ENCODE measurements around the gene STOX2. TPM values are rescaled to one million over a fixed set of nuclear protein-coding genes. Genes with fewer than 3 reads are reported as not detected.

STOX2 gene
- total and polyA plus RNA-seq, 2 of the 8 experiments (the other 6 are each of a cell fraction or from before 2014, with no cell fraction given) = 5.5 to 20.0 TPM

DNA sequence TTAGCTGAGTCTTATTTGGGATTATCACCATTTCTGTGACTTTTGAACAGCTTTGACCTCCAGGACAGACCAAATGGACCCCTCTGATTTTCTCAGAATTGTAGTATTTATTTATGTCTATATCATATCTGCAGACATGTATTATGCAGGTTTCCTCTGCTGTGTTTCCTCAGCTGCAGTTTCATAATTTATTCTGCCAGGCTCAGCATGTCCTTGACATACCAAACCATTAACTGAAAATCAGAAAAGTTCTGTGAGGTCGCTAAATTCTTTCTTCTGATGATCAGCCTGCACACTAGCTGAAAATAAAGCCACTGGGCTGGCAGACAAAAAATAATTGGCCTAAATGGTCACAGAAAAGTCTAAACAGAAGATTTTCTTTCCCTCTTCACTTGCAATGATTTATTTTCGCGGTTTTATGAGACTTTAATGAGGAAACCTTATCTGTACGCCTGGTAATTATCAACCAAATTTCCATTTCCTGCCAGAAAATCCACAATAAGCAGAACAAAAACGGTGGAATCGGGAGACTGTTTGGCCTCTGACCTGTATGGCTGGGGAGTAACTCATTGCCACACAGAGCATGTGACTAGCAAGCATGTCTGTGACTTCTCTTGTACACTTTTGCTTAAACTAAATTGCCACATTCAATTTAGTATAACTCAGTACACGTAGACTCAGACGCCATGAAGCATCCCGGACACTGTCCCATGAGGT, 161.6 kb downstream of the STOX2 start:
- no peaks in the 10 kb centered on the region for H4K20me1 ChIP-seq (replicated peaks in 1 of 2; ENCODE audit: control insufficient read depth in 1 of 2, insufficient read depth in 2 of 2, low read length in 2 of 2)
- no peaks in the 10 kb centered on the region for H3K36me3 ChIP-seq (ENCODE audit: control insufficient read depth in 2 of 4, insufficient read depth in 4 of 4, low read length in 3 of 4)
- no peak overlapping the region for H3K18ac ChIP-seq (ENCODE audit: extremely low read depth, low read length)
- H3K56ac ChIP-seq (replicated peaks; ENCODE audit: insufficient read length, low read depth, low read length) = no peak overlapping the region
- no peak for TF ChIP-seq RFX5 (IDR thresholded peaks at IDR 0.05; ENCODE audit: borderline replicate concordance, low read depth, low read length)
- TF ChIP-seq HDAC2 (IDR thresholded peaks at IDR 0.05; ENCODE audit: borderline replicate concordance in 1 of 2, low read depth in 2 of 2, low read length in 2 of 2) = no peak
- TF ChIP-seq, protein P1, sequence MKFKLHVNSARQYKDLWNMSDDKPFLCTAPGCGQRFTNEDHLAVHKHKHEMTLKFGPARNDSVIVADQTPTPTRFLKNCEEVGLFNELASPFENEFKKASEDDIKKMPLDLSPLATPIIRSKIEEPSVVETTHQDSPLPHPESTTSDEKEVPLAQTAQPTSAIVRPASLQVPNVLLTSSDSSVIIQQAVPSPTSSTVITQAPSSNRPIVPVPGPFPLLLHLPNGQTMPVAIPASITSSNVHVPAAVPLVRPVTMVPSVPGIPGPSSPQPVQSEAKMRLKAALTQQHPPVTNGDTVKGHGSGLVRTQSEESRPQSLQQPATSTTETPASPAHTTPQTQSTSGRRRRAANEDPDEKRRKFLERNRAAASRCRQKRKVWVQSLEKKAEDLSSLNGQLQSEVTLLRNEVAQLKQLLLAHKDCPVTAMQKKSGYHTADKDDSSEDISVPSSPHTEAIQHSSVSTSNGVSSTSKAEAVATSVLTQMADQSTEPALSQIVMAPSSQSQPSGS (IDR thresholded peaks at IDR 0.05; ENCODE audit: low read length) = no peak
- TF ChIP-seq GTF2F1 (IDR thresholded peaks at IDR 0.05; ENCODE audit: borderline replicate concordance, low read depth, low read length) = no peak
- no peak for TF ChIP-seq CTBP2 (IDR thresholded peaks at IDR 0.05; ENCODE audit: borderline replicate concordance, insufficient read depth, insufficient read length, low read length)
- TF ChIP-seq, protein P2, sequence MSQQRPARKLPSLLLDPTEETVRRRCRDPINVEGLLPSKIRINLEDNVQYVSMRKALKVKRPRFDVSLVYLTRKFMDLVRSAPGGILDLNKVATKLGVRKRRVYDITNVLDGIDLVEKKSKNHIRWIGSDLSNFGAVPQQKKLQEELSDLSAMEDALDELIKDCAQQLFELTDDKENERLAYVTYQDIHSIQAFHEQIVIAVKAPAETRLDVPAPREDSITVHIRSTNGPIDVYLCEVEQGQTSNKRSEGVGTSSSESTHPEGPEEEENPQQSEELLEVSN (IDR thresholded peaks at IDR 0.05) = no peak
- TF ChIP-seq TEAD4 (IDR thresholded peaks at IDR 0.05; ENCODE audit: low read depth, low read length) = no peak
- no peak for TF ChIP-seq JUND (IDR thresholded peaks at IDR 0.05; ENCODE audit: low read length)
- no peaks in the 10 kb centered on the region for H3K79me2 ChIP-seq (ENCODE audit: control insufficient read depth in 1 of 2, insufficient read depth in 2 of 2, low read length in 2 of 2)
- no peak for FAIRE-seq
- ChIA-PET CTCF (ENCODE audit: partially characterized antibody) (interaction anchor here (0.9 to 1.6 kb wide), 5 partner anchors 13 to 82 kb away, joined by 3 to 5 read pairs (median 3); no protein-coding TSS in a partner anchor), POLR2A (ENCODE audit: partially characterized antibody) (interaction anchor here (0.7 kb wide), 1 partner anchor 60 kb away, joined by 4 read pairs; no protein-coding TSS in a partner anchor)
- peaks cover 0 to 1% (median 0%) of the 10 kb centered on the region in 4 experiments; a peak in 1 of 7 replicates for H3K4me1 ChIP-seq (replicated peaks in 1 of 4; ENCODE audit: control insufficient read depth in 3 of 4, insufficient read depth in 4 of 4, low read length in 3 of 4)
- H3K4me3 ChIP-seq (ENCODE audit: extremely low read depth in 1 of 4, insufficient read depth in 2 of 4, low read depth in 3 of 4, low read length in 4 of 4) = no peak overlapping the region
- H2BK15ac ChIP-seq (ENCODE audit: low read length) = no peak overlapping the region
- no peak overlapping the region for H3K27ac ChIP-seq (ENCODE audit: low read depth, low read length)
- no peak overlapping the region for H3K4ac ChIP-seq (replicated peaks; ENCODE audit: insufficient read length, low read depth, low read length)
- WGBS, 2 experiments (ENCODE audit: extremely low coverage in 1 of 2, insufficient coverage in 1 of 2, insufficient read length in 1 of 2, insufficient replicate concordance in 2 of 2, low coverage in 1 of 2, low lambda C conversion rate in 2 of 2, missing lambda C conversion rate in 1 of 2) = 89% methylated on average over 9 of the region's 9 CpGs; no CpG with 5 or more reads in 1 of the 2 experiments
- no peak overlapping the region for H4K5ac ChIP-seq (ENCODE audit: insufficient read length, low read depth, low read length)
- no peak overlapping the region for H3K14ac ChIP-seq (ENCODE audit: insufficient read length)
- H3K79me1 ChIP-seq (ENCODE audit: low read depth, low read length) = no peaks in the 10 kb centered on the region
- H3K9me3 ChIP-seq (ENCODE audit: insufficient read depth in 2 of 2, low read depth in 1 of 2, low read length in 1 of 2) = no peaks in the 10 kb centered on the region
- no peak overlapping the region for H4K91ac ChIP-seq (replicated peaks; ENCODE audit: insufficient read length, low read length)
- H3K23ac ChIP-seq (ENCODE audit: insufficient read length) = no peak overlapping the region
- H3K23me2 ChIP-seq (ENCODE audit: low read depth, low read length) = no peaks in the 10 kb centered on the region
- no peak overlapping the region for H2BK20ac ChIP-seq (ENCODE audit: low read length)
- H3K27me3 ChIP-seq (replicated peaks in 1 of 4; ENCODE audit: control insufficient read depth in 3 of 4, extremely low read depth in 1 of 4, insufficient read depth in 3 of 4, low read length in 3 of 4) = no peaks in the 10 kb centered on the region
- no peak for DNase-seq (ENCODE audit: low read depth in 1 of 2, low spot score in 2 of 2)
- no peak overlapping the region for H2AK5ac ChIP-seq (ENCODE audit: low read depth, low read length)
- H3K4me2 ChIP-seq (ENCODE audit: insufficient read depth in 1 of 2, low read depth in 2 of 2, low read length in 2 of 2) = no peak overlapping the region
- H2AFZ ChIP-seq (ENCODE audit: low read length) = no peak overlapping the region
- H2BK120ac ChIP-seq (replicated peaks; ENCODE audit: low read depth, low read length) = no peak overlapping the region
- H4K8ac ChIP-seq (ENCODE audit: extremely low read depth, insufficient read depth, low read length) = no peak overlapping the region
- H3K9ac ChIP-seq (replicated peaks in 1 of 4; ENCODE audit: extremely low read depth in 1 of 4, low read depth in 3 of 4, low read length in 3 of 4) = no peak overlapping the region
- H2BK12ac ChIP-seq (ENCODE audit: low read depth, low read length) = no peak overlapping the region
- no peak overlapping the region for H2BK5ac ChIP-seq (ENCODE audit: low read depth, low read length)
